Left ventricle myocardium inferior (tissue), 1 donor: ENCODE data around the gene GTF2H1. TPM values are rescaled to one million over a fixed set of nuclear protein-coding genes. Genes with fewer than 3 reads are reported as not detected.
"Not testable (repeated sequence)": the region's sequence is repeated elsewhere in the genome, so short reads cannot be mapped to it uniquely, and the experiment has no call there.

Experiments
- DNase-seq: peaks from one replicate; pipeline ENCODE4 v3.0.0-alpha.2; 2020
- H3K27ac ChIP-seq: fragments of 200-600 bp; replicated peaks from 2 replicates; pipeline ENCODE4 v1.8.0; 2021
- H3K27me3 ChIP-seq: fragments of 200-600 bp; 2 replicates; pipeline ENCODE4 v1.8.0; 2021; ENCODE audit warnings: low read depth
- H3K36me3 ChIP-seq: fragments of 200-600 bp; 2 replicates; pipeline ENCODE4 v1.8.0; 2021
- H3K4me1 ChIP-seq: fragments of 200-600 bp; 2 replicates; pipeline ENCODE4 v1.8.0; 2021
- H3K4me3 ChIP-seq: fragments of 200-600 bp; 2 replicates; pipeline ENCODE4 v1.8.0; 2021; ENCODE audit warnings: mild to moderate bottlenecking, moderate library complexity
- H3K9me3 ChIP-seq: fragments of 200-600 bp; replicated peaks from 2 replicates; pipeline ENCODE4 v1.8.0; 2021
- CTCF ChIP-seq: fragments of 200-600 bp; IDR thresholded peaks from 2 replicates; pipeline ENCODE4 v1.8.0; 2021; ENCODE audit warnings: antibody characterized with exemption, mild to moderate bottlenecking, borderline replicate concordance
- intact Hi-C: fragments of 100-400 bp; cut with micrococcal nuclease; formaldehyde crosslinking; loops from one replicate; pipeline ENCODE4 v1.11.0; 2022
- total RNA-seq: library from RNA; stranded (reverse); fragmentation: NEBNext Ultra II Directional; extraction: Animal tissue kit (Norgen Biotek cat#: 25700); gene quantifications from one replicate; pipeline ENCODE4 v1.2.1, GENCODE V29; 2021
- donor health status: DM: no; HTN: yes; CAD: no; lungs with severe emphysema.

The GTF2H1 gene
- total RNA-seq, 1 donor from 2014 or later = 24.3 TPM

GRCh38 chr11:18394928-18395734, 72.8 kb downstream of the GTF2H1 start:
- no peaks in the 10 kb centered on the region for H3K27me3 ChIP-seq
- peak overlapping the region; percentile 98 for H3K27ac ChIP-seq
- no peak for DNase-seq
- peak overlapping the region; percentile 93 for H3K4me3 ChIP-seq
- H3K4me1 ChIP-seq = peaks cover 37% of the 10 kb centered on the region
- TF ChIP-seq CTCF = no peak
- intact Hi-C loops = no loop called here
- no peaks in the 10 kb centered on the region for H3K9me3 ChIP-seq
- peaks cover 37% of the 10 kb centered on the region for H3K36me3 ChIP-seq

GRCh38 chr11:18395735-18396504, 73.6 kb downstream of the GTF2H1 start:
- intact Hi-C loops = no loop called here
- no peaks in the 10 kb centered on the region for H3K27me3 ChIP-seq
- no peaks in the 10 kb centered on the region for H3K9me3 ChIP-seq
- H3K27ac ChIP-seq = peak overlapping the region; percentile 98
- DNase-seq = peak; percentile 98
- H3K36me3 ChIP-seq = peaks cover 45% of the 10 kb centered on the region
- H3K4me3 ChIP-seq = peak overlapping the region; percentile 93
- H3K4me1 ChIP-seq = peaks cover 37% of the 10 kb centered on the region
- no peak for TF ChIP-seq CTCF

- H3K9me3 ChIP-seq = no peaks in the 10 kb centered on the region
- no peak for DNase-seq
- H3K27ac ChIP-seq = no peak overlapping the region
- H3K27me3 ChIP-seq = no peaks in the 10 kb centered on the region
- no peak overlapping the region for H3K4me3 ChIP-seq
- no peak for TF ChIP-seq CTCF
- intact Hi-C loops = no loop called here
- peaks cover 37% of the 10 kb centered on the region for H3K4me1 ChIP-seq
- peaks cover 65% of the 10 kb centered on the region for H3K36me3 ChIP-seq
These were observed 75.6 kb downstream of the GTF2H1 start for GRCh38 chr11:18397921-18398320.

GRCh38 chr11:18401077-18401476, 78.7 kb downstream of the GTF2H1 start:
- DNase-seq, H3K9me3 ChIP-seq, H3K4me3 ChIP-seq, H3K27me3 ChIP-seq, H3K27ac ChIP-seq: not testable (repeated sequence)
- H3K4me1 ChIP-seq = peaks cover 16% of the 10 kb centered on the region
- H3K36me3 ChIP-seq = peaks cover 96% of the 10 kb centered on the region
- intact Hi-C loops = loop anchor here (10.0 kb wide), 1 partner anchor 56 kb away; no protein-coding TSS in a partner anchor

- TF ChIP-seq CTCF = no peak
- no peaks in the 10 kb centered on the region for H3K27me3 ChIP-seq
- H3K27ac ChIP-seq = no peak overlapping the region
- H3K4me1 ChIP-seq = peaks cover 7% of the 10 kb centered on the region
- no peak for DNase-seq
- peaks cover 100% of the 10 kb centered on the region for H3K36me3 ChIP-seq
- intact Hi-C loops = loop anchor here (10.0 kb wide), 1 partner anchor 59 kb away; no protein-coding TSS in a partner anchor
- no peak overlapping the region for H3K4me3 ChIP-seq
- no peaks in the 10 kb centered on the region for H3K9me3 ChIP-seq
These were observed 81.7 kb downstream of the GTF2H1 start for GRCh38 chr11:18404062-18404461.

GRCh38 chr11:18407400-18407799, 85.0 kb downstream of the GTF2H1 start:
- H3K4me3 ChIP-seq, H3K27ac ChIP-seq, H3K4me1 ChIP-seq, DNase-seq, H3K27me3 ChIP-seq, H3K9me3 ChIP-seq: not testable (repeated sequence)
- H3K36me3 ChIP-seq = peaks cover 67% of the 10 kb centered on the region
- intact Hi-C loops = loop anchor here (10.0 kb wide), 1 partner anchor 63 kb away; no protein-coding TSS in a partner anchor
